ENCODE results near the gene RFK. TPM values are rescaled to one million over a fixed set of nuclear protein-coding genes. Genes with fewer than 3 reads are reported as not detected.

RFK gene
- total RNA-seq, 2 experiments from 2014 or later: 17.0 to 19.0 TPM

Other genes starting within 250 kb of the RFK start
- 10 to 100 TPM; 23.0 to 25.0 TPM for gene GCNT1, start 64.8 kb upstream of the RFK start, total RNA-seq